Measurements from ENCODE around the gene UROC1.

- no peak for TF ChIP-seq ZNF274 (IDR thresholded peaks at IDR 0.05; ENCODE audit: low read depth, low read length)
- TF ChIP-seq YY1 (IDR thresholded peaks at IDR 0.05; ENCODE audit: insufficient read depth, insufficient read length): no peak
Observed at GRCh38 chr3:126511291-126511690, 6.3 kb downstream of the UROC1 start.

Measured in NT2/D1 (cell line).